Aorta (tissue), 5 donors: Measurements from ENCODE around the gene SAMD4A. TPM values are rescaled to one million over a fixed set of nuclear protein-coding genes. Genes with fewer than 3 reads are reported as not detected.

Source experiments
- ATAC-seq: fragments of 200-7000 bp; cut with Tn5 transposase; one replicate; pipeline ENCODE4 v1.9.1; 2022; ENCODE audit warnings: moderate library complexity; ENCODE audit not compliant: low FRiP score
- DNase-seq, 2 donors: peaks; one replicate each; pipeline ENCODE4 v3.0.0-alpha.2; 2020
- H3K27ac ChIP-seq, 2 donors: one replicate each; pipeline ENCODE4 v1.5.1; 2013; ENCODE audit warnings: low read length in 2 of 2, mild to moderate bottlenecking in 2 of 2, moderate library complexity in 2 of 2, control low read depth in 1 of 2, inconsistent platforms in 1 of 2, low read depth in 1 of 2
- H3K27me3 ChIP-seq, 2 donors: one replicate each; pipeline ENCODE4 v1.6.1; 2013; ENCODE audit warnings: control low read depth in 1 of 2, low read length in 1 of 2, mild to moderate bottlenecking in 1 of 2, moderate library complexity in 1 of 2; ENCODE audit not compliant: insufficient read depth in 2 of 2, control insufficient read depth in 1 of 2
- H3K36me3 ChIP-seq, 2 donors: one replicate each; pipeline ENCODE4 v1.6.1; 2013; ENCODE audit warnings: control low read depth in 1 of 2, low read length in 1 of 2, mild to moderate bottlenecking in 1 of 2; ENCODE audit not compliant: insufficient read depth in 2 of 2, control insufficient read depth in 1 of 2
- H3K4me1 ChIP-seq, 2 donors: one replicate each; pipeline ENCODE4 v1.6.1; 2013; ENCODE audit warnings: low read length in 2 of 2, control low read depth in 1 of 2, mild to moderate bottlenecking in 1 of 2, moderate library complexity in 1 of 2; ENCODE audit not compliant: insufficient read depth in 2 of 2, control insufficient read depth in 1 of 2
- H3K4me3 ChIP-seq, 2 donors: one replicate each; pipeline ENCODE4 v1.5.1; 2013; ENCODE audit warnings: low read length in 2 of 2, control low read depth in 1 of 2, mild to moderate bottlenecking in 1 of 2
- H3K9me3 ChIP-seq: one replicate; pipeline ENCODE4 v1.6.1; 2013; ENCODE audit warnings: mild to moderate bottlenecking, low read length; ENCODE audit not compliant: control insufficient read depth
- WGBS, 2 donors: extraction: QIAGEN DNeasy Blood & Tissue Kit; methylation state at CpG; one replicate each; pipeline ENCODE4 v1.1.7; 2013; 5-methylcytosine and 5-hydroxymethylcytosine counted together
- intact Hi-C, 2 donors: fragments of 100-400 bp; cut with DNase I; formaldehyde crosslinking; loops; one replicate each; pipeline versions ENCODE4 v1.14.2 to v1.15.0; 2022
- polyA plus RNA-seq, 2 donors: library from polyadenylated mRNA; stranded (reverse); fragments of 200-250 nt; gene quantifications; one replicate each; pipeline ENCODE4 v1.2.3, GENCODE V29; 2013
- total RNA-seq, 2 donors: library from RNA; stranded (reverse); fragmentation: NEBNext Ultra II Directional; extraction: Animal tissue kit (Norgen Biotek cat#: 25700); gene quantifications; one replicate each; pipeline ENCODE4 v1.2.1, GENCODE V29; 2021
- donor health status: healthy with polysubstance abuse.
- donor health status: Bipolar disorder and iron deficiency.
- donor health status: DM: no; HTN: no; CAD: no.
- donor health status: DM: no; HTN: no; CAD: no.
- donor health status: DM: yes; HTN: yes; CAD: no.

SAMD4A gene
- total and polyA plus RNA-seq, 4 donors: 18.8 to 386 (median 102) TPM

DNA sequence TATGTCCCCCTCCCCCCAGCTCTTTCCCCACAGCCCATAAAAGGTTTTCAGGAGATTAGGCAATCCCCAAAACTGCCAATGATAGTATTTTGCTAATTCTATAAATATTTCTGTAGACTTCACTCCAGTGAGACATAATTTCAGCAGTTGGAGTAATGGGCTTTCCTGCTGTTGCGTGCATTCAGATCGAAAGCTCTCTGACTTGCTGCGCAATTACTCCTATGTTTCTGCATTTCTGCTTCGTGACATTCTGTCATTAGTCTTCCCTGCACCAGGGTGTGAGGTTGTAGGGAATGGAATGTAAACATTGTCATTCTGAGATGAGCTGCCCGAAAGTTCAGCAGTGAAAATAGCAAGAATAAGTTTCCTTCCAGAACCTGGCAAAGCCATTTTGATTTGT is 58.2 kb downstream of the SAMD4A start:
- Histone ChIP-seq H3K27me3 (no peaks in the 10 kb centered on the region), H3K4me3 (no peak overlapping the region), H3K27ac (no peak overlapping the region), H3K9me3 (no peaks in the 10 kb centered on the region), H3K36me3 (no peaks in the 10 kb centered on the region), H3K4me1 (peaks cover 8 to 20% of the 10 kb centered on the region in 2 donors)
- WGBS, 2 donors: 18 to 23% methylated on average over 5 of the region's 5 CpGs
- intact Hi-C loops: no loop called here
- no peak for ATAC-seq
- DNase-seq: no peak

DNA sequence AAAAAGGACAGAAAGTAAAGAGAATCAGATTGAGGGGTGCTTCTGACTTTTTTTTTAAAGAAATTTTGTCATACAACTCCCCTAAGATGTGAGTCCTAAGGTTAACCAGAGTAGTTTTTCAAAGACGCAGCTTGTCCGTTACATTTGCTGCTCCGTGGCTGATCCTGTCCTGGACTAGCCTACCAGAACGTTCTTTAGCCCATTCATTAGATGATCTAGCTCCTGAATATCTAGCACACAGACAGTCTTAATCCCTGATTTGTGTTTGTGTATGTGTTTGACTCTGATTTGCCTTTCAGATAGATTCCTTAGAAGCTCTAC is 60.3 kb downstream of the SAMD4A start:
- DNase-seq (no peak), ATAC-seq (peak; percentile 47)
- no peak overlapping the region for H3K4me3 ChIP-seq
- no peaks in the 10 kb centered on the region for H3K9me3 ChIP-seq
- H3K4me1 ChIP-seq: peaks cover 10 to 17% of the 10 kb centered on the region in 2 donors
- intact Hi-C loops: no loop called here
- peak overlapping the region; percentile 68 to 96 for H3K27ac ChIP-seq
- no peaks in the 10 kb centered on the region for H3K27me3 ChIP-seq
- WGBS, 2 donors: 22 to 25% methylated on average over 4 of the region's 4 CpGs
- H3K36me3 ChIP-seq: no peaks in the 10 kb centered on the region

GRCh38 chr14:54627540-54628363 is 60.8 kb downstream of the SAMD4A start:
- 17 to 18% methylated on average over 13 of the region's 13 CpGs for WGBS, 2 donors
- no peaks in the 10 kb centered on the region for H3K9me3 ChIP-seq
- H3K27ac ChIP-seq: peak overlapping the region; percentile 68 to 96
- ATAC-seq: peak; percentile 84
- DNase-seq: peak in 1 of 2 donors; percentile 71
- no peaks in the 10 kb centered on the region for H3K36me3 ChIP-seq
- intact Hi-C loops: no loop called here
- H3K4me3 ChIP-seq: no peak overlapping the region
- H3K4me1 ChIP-seq: peaks cover 10 to 17% of the 10 kb centered on the region in 2 donors
- no peaks in the 10 kb centered on the region for H3K27me3 ChIP-seq

GRCh38 chr14:54629183-54629582 is 62.3 kb downstream of the SAMD4A start:
- DNase-seq (no peak), ATAC-seq (no peak)
- H3K9me3 ChIP-seq: no peaks in the 10 kb centered on the region
- WGBS, 2 donors: 59 to 62% methylated on average over 3 of the region's 3 CpGs
- no peaks in the 10 kb centered on the region for H3K27me3 ChIP-seq
- no peaks in the 10 kb centered on the region for H3K36me3 ChIP-seq
- no peak overlapping the region for H3K4me3 ChIP-seq
- H3K4me1 ChIP-seq: peaks cover 10 to 17% of the 10 kb centered on the region in 2 donors
- peak overlapping the region in 1 of 2 donors; percentile 33 for H3K27ac ChIP-seq
- intact Hi-C loops: no loop called here

- no peak overlapping the region for H3K4me3 ChIP-seq
- H3K36me3 ChIP-seq: no peaks in the 10 kb centered on the region
- H3K9me3 ChIP-seq: no peaks in the 10 kb centered on the region
- peaks cover 10 to 16% of the 10 kb centered on the region in 2 donors for H3K4me1 ChIP-seq
- ATAC-seq (no peak), DNase-seq (no peak)
- no peak overlapping the region for H3K27ac ChIP-seq
- H3K27me3 ChIP-seq: no peaks in the 10 kb centered on the region
- WGBS, 2 donors: 33 to 45% methylated on average over 3 of the region's 3 CpGs
- intact Hi-C loops: no loop called here
Measured at GRCh38 chr14:54629635-54630360, 62.9 kb downstream of the SAMD4A start.

GRCh38 chr14:54631016-54631415 is 64.1 kb downstream of the SAMD4A start:
- Histone ChIP-seq H3K4me3 (no peak overlapping the region), H3K36me3 (no peaks in the 10 kb centered on the region), H3K27ac (no peak overlapping the region), H3K4me1 (peaks cover 6 to 10% of the 10 kb centered on the region in 2 donors), H3K9me3 (no peaks in the 10 kb centered on the region), H3K27me3 (no peaks in the 10 kb centered on the region)
- 26 to 38% methylated on average over 1 of the region's 1 CpG for WGBS, 2 donors
- intact Hi-C loops: no loop called here
- ATAC-seq (no peak), DNase-seq (no peak)

- DNase-seq: no peak
- Histone ChIP-seq H3K9me3 (no peaks in the 10 kb centered on the region), H3K4me3 (no peak overlapping the region), H3K27ac (no peak overlapping the region), H3K27me3 (no peaks in the 10 kb centered on the region), H3K4me1 (peaks cover 6 to 7% of the 10 kb centered on the region in 2 donors), H3K36me3 (no peaks in the 10 kb centered on the region)
- intact Hi-C loops: no loop called here
- ATAC-seq: no peak
- 82 to 90% methylated on average over 1 of the region's 1 CpG for WGBS, 2 donors
Measured at GRCh38 chr14:54632452-54632851, 65.5 kb downstream of the SAMD4A start.

DNA sequence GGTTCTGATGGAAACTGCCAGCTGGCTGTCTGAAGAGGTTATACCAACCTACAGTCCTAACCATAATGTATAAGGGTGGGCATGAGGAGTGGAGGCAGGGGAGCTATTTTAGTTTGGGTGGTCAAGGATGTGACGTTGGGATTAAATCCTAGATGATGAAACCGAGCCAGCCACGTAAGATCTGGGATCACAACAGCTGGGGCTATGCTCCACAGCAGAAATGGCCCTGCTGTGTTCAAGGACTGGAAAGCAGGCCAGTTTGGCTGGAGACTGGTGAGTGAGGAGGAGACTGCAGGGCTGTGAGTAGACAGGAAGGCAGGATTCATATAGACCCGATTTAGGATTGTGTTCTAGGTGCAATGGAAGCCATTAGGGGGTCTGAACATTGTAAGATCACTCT is 66.1 kb downstream of the SAMD4A start:
- Histone ChIP-seq H3K36me3 (no peaks in the 10 kb centered on the region), H3K27me3 (no peaks in the 10 kb centered on the region), H3K9me3 (no peaks in the 10 kb centered on the region), H3K4me1 (peaks cover 5 to 6% of the 10 kb centered on the region in 2 donors), H3K27ac (no peak overlapping the region), H3K4me3 (no peak overlapping the region)
- intact Hi-C loops: no loop called here
- ATAC-seq (no peak), DNase-seq (no peak)
- WGBS, 2 donors: 82 to 85% methylated on average over 4 of the region's 4 CpGs
